Measurements from ENCODE around the gene TOP2B. TPM values are rescaled to one million over a fixed set of nuclear protein-coding genes. Genes with fewer than 3 reads are reported as not detected.

TOP2B gene
- total and polyA plus RNA-seq, 9 of the 15 experiments (the other 6 are each of a cell fraction or from before 2014, with no cell fraction given) = 45.3 to 186 (median 134) TPM

- TF ChIP-seq ZNF507 (tag; conservative IDR thresholded peaks at IDR 0.05) (no peak), ZNF766 (CRISPR knock-in tag; conservative IDR thresholded peaks at IDR 0.05) (no peak), MED1 (CRISPR knock-in tag; IDR thresholded peaks at IDR 0.05; ENCODE audit: borderline replicate concordance) (no peak), ZNF224 (CRISPR knock-in tag; IDR thresholded peaks at IDR 0.05) (no peak; the same call in 1 of the 2 replicates), SRSF7 (optimal IDR thresholded peaks at IDR 0.05; ENCODE audit: low read depth, low read length) (no peak), ZNF384 (IDR thresholded peaks at IDR 0.05; ENCODE audit: low read depth, low read length) (no peak), NCOA4 (IDR thresholded peaks at IDR 0.05; ENCODE audit: partially characterized antibody) (no peak), ZC3H11A (IDR thresholded peaks at IDR 0.05; ENCODE audit: low read depth, low read length) (no peak), STAG1 (CRISPR knock-in tag; IDR thresholded peaks at IDR 0.05; ENCODE audit: borderline replicate concordance) (no peak), HNRNPH1 (optimal IDR thresholded peaks at IDR 0.05; ENCODE audit: low read depth, low read length) (no peak), ZFX (CRISPR knock-in tag; IDR thresholded peaks at IDR 0.05) (peak; percentile 95), ZBTB1 (CRISPR knock-in tag; IDR thresholded peaks at IDR 0.05; ENCODE audit: borderline replicate concordance, low read depth) (peak; percentile 96), HOXB6 (CRISPR knock-in tag; IDR thresholded peaks at IDR 0.05; ENCODE audit: borderline replicate concordance) (no peak), ZNF785 (CRISPR knock-in tag; IDR thresholded peaks at IDR 0.05) (no peak), CCNT2 (IDR thresholded peaks at IDR 0.05; ENCODE audit: borderline replicate concordance, extremely low read depth, insufficient read length, low read depth, low read length) (no peak), ZNF184 (CRISPR knock-in tag; IDR thresholded peaks at IDR 0.05) (no peak), MYBL2 (IDR thresholded peaks at IDR 0.05; ENCODE audit: low read depth) (no peak), MYBL2 (CRISPR knock-in tag; IDR thresholded peaks at IDR 0.05; ENCODE audit: borderline replicate concordance) (no peak), FOXK1 (CRISPR knock-in tag; IDR thresholded peaks at IDR 0.05; ENCODE audit: borderline replicate concordance) (no peak), ZNF354B (CRISPR knock-in tag; IDR thresholded peaks at IDR 0.05) (no peak), HDAC1 (IDR thresholded peaks at IDR 0.05) (peak in 1 of 2 experiments; percentile 64; a peak in 1 of 4 replicates), CBX2 (IDR thresholded peaks at IDR 0.05; ENCODE audit: insufficient read depth, low read length, poor library complexity, severe bottlenecking) (no peak), PURB (CRISPR knock-in tag; IDR thresholded peaks at IDR 0.05; ENCODE audit: low read depth) (no peak), MIER1 (IDR thresholded peaks at IDR 0.05; ENCODE audit: low read depth) (no peak), ILF3 (IDR thresholded peaks at IDR 0.05; ENCODE audit: borderline replicate concordance) (no peak), DPF2 (IDR thresholded peaks at IDR 0.05) (no peak)
- TF ChIP-seq, protein P1, sequence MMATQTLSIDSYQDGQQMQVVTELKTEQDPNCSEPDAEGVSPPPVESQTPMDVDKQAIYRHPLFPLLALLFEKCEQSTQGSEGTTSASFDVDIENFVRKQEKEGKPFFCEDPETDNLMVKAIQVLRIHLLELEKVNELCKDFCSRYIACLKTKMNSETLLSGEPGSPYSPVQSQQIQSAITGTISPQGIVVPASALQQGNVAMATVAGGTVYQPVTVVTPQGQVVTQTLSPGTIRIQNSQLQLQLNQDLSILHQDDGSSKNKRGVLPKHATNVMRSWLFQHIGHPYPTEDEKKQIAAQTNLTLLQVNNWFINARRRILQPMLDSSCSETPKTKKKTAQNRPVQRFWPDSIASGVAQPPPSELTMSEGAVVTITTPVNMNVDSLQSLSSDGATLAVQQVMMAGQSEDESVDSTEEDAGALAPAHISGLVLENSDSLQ (IDR thresholded peaks at IDR 0.05) = no peak
- TF ChIP-seq, protein P2, sequence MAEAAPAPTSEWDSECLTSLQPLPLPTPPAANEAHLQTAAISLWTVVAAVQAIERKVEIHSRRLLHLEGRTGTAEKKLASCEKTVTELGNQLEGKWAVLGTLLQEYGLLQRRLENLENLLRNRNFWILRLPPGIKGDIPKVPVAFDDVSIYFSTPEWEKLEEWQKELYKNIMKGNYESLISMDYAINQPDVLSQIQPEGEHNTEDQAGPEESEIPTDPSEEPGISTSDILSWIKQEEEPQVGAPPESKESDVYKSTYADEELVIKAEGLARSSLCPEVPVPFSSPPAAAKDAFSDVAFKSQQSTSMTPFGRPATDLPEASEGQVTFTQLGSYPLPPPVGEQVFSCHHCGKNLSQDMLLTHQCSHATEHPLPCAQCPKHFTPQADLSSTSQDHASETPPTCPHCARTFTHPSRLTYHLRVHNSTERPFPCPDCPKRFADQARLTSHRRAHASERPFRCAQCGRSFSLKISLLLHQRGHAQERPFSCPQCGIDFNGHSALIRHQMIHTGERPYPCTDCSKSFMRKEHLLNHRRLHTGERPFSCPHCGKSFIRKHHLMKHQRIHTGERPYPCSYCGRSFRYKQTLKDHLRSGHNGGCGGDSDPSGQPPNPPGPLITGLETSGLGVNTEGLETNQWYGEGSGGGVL (CRISPR knock-in tag; IDR thresholded peaks at IDR 0.05) = no peak
Measured at GRCh38 chr3:25663869-25664811, 567 bp downstream of the TOP2B start (continued).
